ENCODE results near the gene ZNF563. TPM values are rescaled to one million over a fixed set of nuclear protein-coding genes. Genes with fewer than 3 reads are reported as not detected.
A peak's percentile ranks its signal among the peaks of the same experiment; 100 is the strongest.

Gene ZNF563
- total and polyA plus RNA-seq, 4 experiments from 2014 or later, result 5.4 to 15.6 (median 10.9) TPM

DNA sequence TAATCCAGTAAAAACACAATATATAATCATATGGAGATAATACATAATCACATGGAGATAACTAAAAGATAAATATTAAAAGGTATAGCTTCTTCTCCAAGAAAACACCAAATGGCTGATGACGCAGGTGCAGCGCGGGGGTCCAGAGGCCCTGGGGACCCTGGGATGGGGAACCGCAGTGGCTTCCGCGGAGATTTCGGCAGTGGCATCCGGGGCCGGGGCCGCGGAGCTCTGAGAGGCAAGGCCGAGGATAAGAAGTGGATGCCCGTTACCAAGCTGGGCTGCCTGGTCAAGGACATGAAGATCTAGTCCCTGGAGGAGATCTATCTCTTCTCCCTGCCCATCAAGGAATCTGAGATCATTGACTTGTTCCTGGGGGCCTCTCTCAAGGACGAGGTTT is 49.2 kb downstream of the ZNF563 start:
- ChIA-PET CTCF (ENCODE audit: partially characterized antibody) (no interaction called here), POLR2A (ENCODE audit: partially characterized antibody) (no interaction called here)
- no peaks in the 10 kb centered on the region for H3K36me3 ChIP-seq (ENCODE audit: insufficient read depth, low read length)
- intact Hi-C loops (cut with micrococcal nuclease), result no loop called here
- no peak overlapping the region for H3K27ac Mint-ChIP-seq
- no peak for DNase-seq
- no peak overlapping the region for H3K4me3 Mint-ChIP-seq
- peaks cover 0 to 29% (median 12%) of the 10 kb centered on the region in 8 donors for H3K9me3 Mint-ChIP-seq
- H3K4me3 ChIP-seq (ENCODE audit: low read length in 2 of 2), result no peak overlapping the region
- no peaks in the 10 kb centered on the region for H3K27me3 ChIP-seq (ENCODE audit: insufficient read depth, low read length)
- H3K4me1 ChIP-seq (ENCODE audit: insufficient read depth, low read length), result peaks cover 27% of the 10 kb centered on the region
- peaks cover 32 to 63% (median 43%) of the 10 kb centered on the region in 4 donors for H3K4me1 Mint-ChIP-seq
- H3K9me3 ChIP-seq (ENCODE audit: control insufficient read depth in 1 of 2, low read length in 2 of 2), result peaks cover 0 to 3% of the 10 kb centered on the region in 2 donors
- H3K36me3 Mint-ChIP-seq, result peaks cover 38 to 42% of the 10 kb centered on the region in 2 donors
- H3K27ac ChIP-seq (ENCODE audit: low read depth, low read length), result no peak overlapping the region
- no peaks in the 10 kb centered on the region for H3K27me3 Mint-ChIP-seq

DNA sequence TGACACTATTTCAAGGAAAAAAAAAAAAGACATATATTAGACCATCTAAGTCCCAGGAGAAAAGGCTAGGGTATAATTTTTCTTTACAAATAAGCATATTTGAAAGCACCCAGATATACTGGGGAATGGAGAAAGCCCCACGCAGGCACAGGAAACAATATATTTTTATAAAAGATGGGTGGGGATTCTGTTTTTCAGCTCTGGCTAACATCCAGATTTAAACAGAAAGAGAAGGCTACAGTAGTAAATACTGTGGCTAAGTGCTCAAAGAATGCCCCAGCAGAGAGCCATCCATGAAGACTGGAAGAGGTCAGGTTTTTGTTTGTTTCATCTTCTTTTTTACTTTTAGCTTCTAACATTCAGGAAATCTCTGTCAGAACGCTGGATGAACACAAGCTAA is 54.7 kb downstream of the ZNF563 start:
- Mint-ChIP-seq H3K9me3 (peaks cover 0 to 83% (median 55%) of the 10 kb centered on the region in 8 donors), H3K4me1 (peaks cover 20 to 54% (median 35%) of the 10 kb centered on the region in 4 donors), H3K27ac (peak overlapping the region in 4 of 7 donors; percentile 17 to 77 (median 52)), H3K4me3 (peak overlapping the region in 5 of 8 donors; percentile 26 to 77 (median 35)), H3K27me3 (no peaks in the 10 kb centered on the region), H3K36me3 (peaks cover 75 to 76% of the 10 kb centered on the region in 2 donors)
- H3K27ac ChIP-seq (ENCODE audit: low read depth, low read length), result no peak overlapping the region
- ChIA-PET CTCF (ENCODE audit: partially characterized antibody) (interaction anchor here (1.4 kb wide), 1 partner anchor 13 kb away, joined by 5 read pairs; no protein-coding TSS in a partner anchor), POLR2A (ENCODE audit: partially characterized antibody) (interaction anchor here (0.8 to 1.5 kb wide), 3 partner anchors 11 to 54 kb away, joined by 4 to 8 read pairs (median 6); partner anchors contain the start of genes ZNF44 and ZNF563)
- H3K36me3 ChIP-seq (ENCODE audit: insufficient read depth, low read length), result peaks cover 12% of the 10 kb centered on the region
- intact Hi-C loops (cut with micrococcal nuclease), result no loop called here
- H3K27me3 ChIP-seq (ENCODE audit: insufficient read depth, low read length), result no peaks in the 10 kb centered on the region
- H3K4me1 ChIP-seq (ENCODE audit: insufficient read depth, low read length), result peaks cover 11% of the 10 kb centered on the region
- peak overlapping the region in 1 of 2 donors; percentile 10 for H3K4me3 ChIP-seq (ENCODE audit: low read length in 2 of 2)
- peaks cover 0 to 42% of the 10 kb centered on the region in 2 donors for H3K9me3 ChIP-seq (ENCODE audit: control insufficient read depth in 1 of 2, low read length in 2 of 2)
- DNase-seq, result no peak

DNA sequence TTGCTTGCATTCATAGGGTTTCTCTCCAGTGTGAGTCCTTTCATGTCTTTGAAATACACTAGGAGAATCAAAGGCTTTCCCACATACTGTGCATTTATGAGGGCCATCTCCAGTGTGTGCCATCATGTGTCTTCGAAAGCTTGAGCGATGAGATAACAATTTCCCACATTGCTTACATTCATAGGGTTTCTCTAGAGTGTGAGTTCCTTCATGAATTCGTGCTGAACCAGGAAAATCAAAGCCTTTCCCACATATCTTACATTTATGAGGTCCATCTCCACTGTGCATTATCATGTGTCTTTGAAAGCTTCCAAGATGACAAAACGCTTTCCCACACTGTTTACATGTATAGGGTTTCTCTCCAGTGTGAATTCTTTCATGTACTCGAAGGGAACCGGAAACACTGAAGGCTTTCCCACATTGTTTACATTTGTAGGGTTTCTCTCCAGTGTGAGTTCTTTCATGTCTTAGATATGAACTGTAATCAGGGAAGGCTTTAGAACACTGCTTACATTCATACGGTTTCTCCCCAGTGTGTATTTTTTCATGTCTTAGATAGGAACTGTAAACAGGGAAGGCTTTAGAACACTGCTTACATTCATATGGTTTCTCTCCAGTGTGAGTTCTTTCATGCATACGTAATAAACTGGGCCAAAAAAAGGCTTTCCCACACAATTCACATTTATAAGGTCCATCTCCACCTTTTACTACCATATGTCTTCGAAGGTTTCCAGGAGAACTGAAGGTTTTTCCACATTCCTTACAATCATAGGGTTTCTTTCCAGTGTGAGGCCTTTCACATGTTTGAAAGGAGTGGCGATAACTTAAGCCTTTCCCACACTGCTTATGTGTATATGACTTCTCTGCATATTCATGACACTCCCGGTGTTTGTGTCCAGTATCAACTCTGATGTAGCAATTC is 60.2 kb downstream of the ZNF563 start:
- ChIA-PET CTCF (ENCODE audit: partially characterized antibody) (no interaction called here), POLR2A (ENCODE audit: partially characterized antibody) (no interaction called here)
- Histone ChIP-seq H3K4me1 (ENCODE audit: insufficient read depth, low read length) (no peaks in the 10 kb centered on the region), H3K27me3 (ENCODE audit: insufficient read depth, low read length) (no peaks in the 10 kb centered on the region), H3K36me3 (ENCODE audit: insufficient read depth, low read length) (peaks cover 25% of the 10 kb centered on the region), H3K4me3 (ENCODE audit: low read length in 2 of 2) (peak overlapping the region in 1 of 2 donors; percentile 26), H3K27ac (ENCODE audit: low read depth, low read length) (no peak overlapping the region), H3K9me3 (ENCODE audit: control insufficient read depth in 1 of 2, low read length in 2 of 2) (peaks cover 11 to 77% of the 10 kb centered on the region in 2 donors)
- DNase-seq, result no peak
- peak overlapping the region in 2 of 8 donors; percentile 13 to 20 for H3K4me3 Mint-ChIP-seq
- peaks cover 74 to 82% of the 10 kb centered on the region in 2 donors for H3K36me3 Mint-ChIP-seq
- no peaks in the 10 kb centered on the region for H3K27me3 Mint-ChIP-seq
- H3K9me3 Mint-ChIP-seq, result peaks cover 0 to 97% (median 83%) of the 10 kb centered on the region in 8 donors
- no peak overlapping the region for H3K27ac Mint-ChIP-seq
- intact Hi-C loops (cut with micrococcal nuclease), result no loop called here
- peaks cover 4 to 16% (median 7%) of the 10 kb centered on the region in 4 donors for H3K4me1 Mint-ChIP-seq

DNA sequence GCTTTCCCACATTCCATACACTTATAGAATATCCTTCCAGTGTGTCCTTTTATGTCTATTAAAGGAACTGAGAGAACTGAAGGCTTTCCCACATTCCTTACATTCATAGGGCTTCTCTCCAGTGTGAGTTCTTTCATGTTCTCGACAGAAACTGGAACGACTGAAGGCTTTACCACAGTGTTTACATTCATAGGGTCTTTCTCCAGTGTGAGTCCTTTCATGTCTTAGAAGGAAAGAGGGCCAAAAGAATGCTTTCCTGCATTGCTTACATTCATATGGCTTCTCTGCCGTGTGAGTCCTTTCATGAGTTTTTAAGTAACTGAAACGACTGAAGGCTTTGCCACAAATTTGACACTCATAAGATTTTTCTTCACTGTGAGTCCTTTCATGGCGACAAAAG is 61.0 kb downstream of the ZNF563 start:
- no peak for DNase-seq
- Mint-ChIP-seq H3K27ac (no peak overlapping the region), H3K9me3 (peaks cover 0 to 97% (median 83%) of the 10 kb centered on the region in 8 donors), H3K27me3 (no peaks in the 10 kb centered on the region), H3K36me3 (peaks cover 67 to 79% of the 10 kb centered on the region in 2 donors), H3K4me3 (no peak overlapping the region), H3K4me1 (peaks cover under 1 to 9% (median 3%) of the 10 kb centered on the region in 4 donors)
- H3K4me1 ChIP-seq (ENCODE audit: insufficient read depth, low read length), result no peaks in the 10 kb centered on the region
- ChIA-PET POLR2A (ENCODE audit: partially characterized antibody) (no interaction called here), CTCF (ENCODE audit: partially characterized antibody) (no interaction called here)
- H3K4me3 ChIP-seq (ENCODE audit: low read length in 2 of 2), result peak overlapping the region in 1 of 2 donors; percentile 14
- intact Hi-C loops (cut with micrococcal nuclease), result no loop called here
- peaks cover 11 to 75% of the 10 kb centered on the region in 2 donors for H3K9me3 ChIP-seq (ENCODE audit: control insufficient read depth in 1 of 2, low read length in 2 of 2)
- no peaks in the 10 kb centered on the region for H3K27me3 ChIP-seq (ENCODE audit: insufficient read depth, low read length)
- no peak overlapping the region for H3K27ac ChIP-seq (ENCODE audit: low read depth, low read length)
- H3K36me3 ChIP-seq (ENCODE audit: insufficient read depth, low read length), result peaks cover 25% of the 10 kb centered on the region

DNA sequence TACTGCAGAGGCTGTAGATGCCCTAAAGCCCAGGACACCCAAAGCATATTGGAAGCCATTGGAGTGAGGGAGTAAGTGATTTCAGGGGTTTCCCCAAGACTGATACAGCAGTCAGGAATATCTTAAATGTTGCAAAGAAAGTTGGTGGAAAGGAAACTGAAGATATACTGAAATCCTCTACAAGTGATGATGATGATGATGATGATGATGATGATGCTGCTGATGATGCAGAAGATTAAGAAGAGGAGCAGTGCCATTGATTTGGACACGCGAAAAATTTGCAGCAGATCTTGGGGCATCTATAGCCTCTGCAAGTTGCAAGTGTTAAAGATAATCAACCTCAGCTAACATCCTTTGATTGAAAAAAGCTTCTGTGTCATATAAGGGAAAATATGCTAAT is 62.6 kb downstream of the ZNF563 start:
- peaks cover 51 to 66% of the 10 kb centered on the region in 2 donors for H3K36me3 Mint-ChIP-seq
- H3K27ac ChIP-seq (ENCODE audit: low read depth, low read length), result no peak overlapping the region
- H3K9me3 ChIP-seq (ENCODE audit: control insufficient read depth in 1 of 2, low read length in 2 of 2), result peaks cover 11 to 66% of the 10 kb centered on the region in 2 donors
- peaks cover 20% of the 10 kb centered on the region for H3K36me3 ChIP-seq (ENCODE audit: insufficient read depth, low read length)
- H3K4me3 ChIP-seq (ENCODE audit: low read length in 2 of 2), result no peak overlapping the region
- H3K9me3 Mint-ChIP-seq, result peaks cover 0 to 93% (median 77%) of the 10 kb centered on the region in 8 donors
- no peak for DNase-seq
- no peaks in the 10 kb centered on the region for H3K27me3 ChIP-seq (ENCODE audit: insufficient read depth, low read length)
- H3K27ac Mint-ChIP-seq, result no peak overlapping the region
- H3K4me3 Mint-ChIP-seq, result no peak overlapping the region
- intact Hi-C loops (cut with micrococcal nuclease), result no loop called here
- H3K4me1 ChIP-seq (ENCODE audit: insufficient read depth, low read length), result no peaks in the 10 kb centered on the region
- POLR2A ChIA-PET (ENCODE audit: partially characterized antibody), result no interaction called here
- CTCF ChIA-PET (ENCODE audit: partially characterized antibody), result interaction anchor here (0.6 kb wide), 1 partner anchor 9 kb away, joined by 3 read pairs; no protein-coding TSS in a partner anchor
- H3K27me3 Mint-ChIP-seq, result no peaks in the 10 kb centered on the region
- peaks cover 0 to 5% (median 0%) of the 10 kb centered on the region in 4 donors for H3K4me1 Mint-ChIP-seq

Other genes with a start within 250 kb of the ZNF563 start
- gene ZNF20, start 193.3 kb downstream of the ZNF563 start, total RNA-seq, result 1 to 10 TPM; 4.0 to 7.4 TPM
- gene ZNF20, start 193.3 kb downstream of the ZNF563 start, polyA plus RNA-seq, result 1 to 10 TPM; 1.6 to 2.2 TPM
- 1 to 10 TPM; 2.1 to 2.6 TPM for gene ZNF625, start 176.9 kb downstream of the ZNF563 start, total RNA-seq
- gene ZNF625, start 176.9 kb downstream of the ZNF563 start, polyA plus RNA-seq, result under 1 TPM in 1 of 2 donors, not detected in 1; 0.52 TPM
- gene ZNF136, start 170.5 kb downstream of the ZNF563 start, total RNA-seq, result 10 to 100 TPM; 26.9 to 32.8 TPM
- 10 to 100 TPM; 17.0 to 18.5 TPM for gene ZNF136, start 170.5 kb downstream of the ZNF563 start, polyA plus RNA-seq
- gene ZNF44, start 38.8 kb downstream of the ZNF563 start, total RNA-seq, result 10 to 100 TPM; 62.2 TPM
- gene ZNF44, start 38.8 kb downstream of the ZNF563 start, polyA plus RNA-seq, result 10 to 100 TPM; 27.9 to 43.9 TPM
- 1 to 10 TPM; 2.5 to 3.8 TPM for gene ZNF442, start 32.0 kb upstream of the ZNF563 start, total RNA-seq
- gene ZNF442, start 32.0 kb upstream of the ZNF563 start, polyA plus RNA-seq, result 1 to 10 TPM in 1 of 2 donors, under 1 TPM in 1; 0.75 to 1.4 TPM
- 10 to 100 TPM; 10.1 to 10.3 TPM for gene ZNF799, start 67.6 kb upstream of the ZNF563 start, total RNA-seq
- gene ZNF799, start 67.6 kb upstream of the ZNF563 start, polyA plus RNA-seq, result 1 to 10 TPM; 6.3 to 6.6 TPM
- gene ZNF443, start 107.4 kb upstream of the ZNF563 start, total RNA-seq, result 10 to 100 TPM in 1 of 2 experiments, 1 to 10 TPM in 1; 9.9 to 10.3 TPM
- gene ZNF443, start 107.4 kb upstream of the ZNF563 start, polyA plus RNA-seq, result 1 to 10 TPM; 1.9 to 4.2 TPM
- gene ZNF709, start 151.2 kb upstream of the ZNF563 start, total RNA-seq, result 1 to 10 TPM; 7.1 to 9.6 TPM
- 1 to 10 TPM; 1.1 to 2.3 TPM for gene ZNF709, start 151.2 kb upstream of the ZNF563 start, polyA plus RNA-seq
- 10 to 100 TPM; 29.2 to 30.6 TPM for gene ZNF564, start 217.8 kb upstream of the ZNF563 start, total RNA-seq
- gene ZNF564, start 217.8 kb upstream of the ZNF563 start, polyA plus RNA-seq, result 10 to 100 TPM; 11.2 to 15.3 TPM

All from CD4-positive, alpha-beta memory T cell (primary cell).